H1 (cell line): ENCODE data around the gene PLEKHG5. TPM values are rescaled to one million over a fixed set of nuclear protein-coding genes. Genes with fewer than 3 reads are reported as not detected.
A peak's percentile ranks its signal among the peaks of the same experiment; 100 is the strongest.

Experiments used
- CTCF ChIA-PET: fragments of 300-600 bp; sonication (Branson Sonifier 250); formaldehyde crosslinking; loops from one replicate; lab custom pipeline; 2021; ENCODE audit not compliant: partially characterized antibody; lab: Charles Lee
- POLR2A ChIA-PET: fragments of 300-600 bp; sonication (Branson Sonifier 250); formaldehyde crosslinking; loops from one replicate; lab custom pipeline; 2021; ENCODE audit warnings: inconsistent platforms; ENCODE audit not compliant: partially characterized antibody; lab: Charles Lee
- DNase-seq, 2 experiments: peaks; one replicate each; pipeline versions ENCODE4 v3.0.0 to v3.0.0-alpha.2; 2010 to 2022; ENCODE audit warnings: low spot score in 2 of 2, low read depth in 1 of 2, mixed read lengths in 1 of 2
- FAIRE-seq: peaks from 2 replicates; lab custom pipeline; 2011; peaks lifted over from hg19 to GRCh38; lab: Jason Lieb, UNC
- H2AFZ ChIP-seq: 2 replicates; pipeline ENCODE4 v1.8.1; 2012; ENCODE audit warnings: low read length, inconsistent platforms
- H2AK5ac ChIP-seq: 2 replicates; pipeline ENCODE4 v1.6.1; 2013; ENCODE audit warnings: low read depth, low read length
- H2BK120ac ChIP-seq: replicated peaks from 2 replicates; pipeline ENCODE3; 2013; ENCODE audit warnings: low read depth, low read length, inconsistent platforms
- H2BK12ac ChIP-seq: 2 replicates; pipeline ENCODE4 v1.6.1; 2013; ENCODE audit warnings: low read depth, low read length
- H2BK15ac ChIP-seq: 2 replicates; pipeline ENCODE4 v1.6.1; 2013; ENCODE audit warnings: low read length
- H2BK20ac ChIP-seq: 2 replicates; pipeline ENCODE4 v1.6.1; 2013; ENCODE audit warnings: low read length
- H2BK5ac ChIP-seq: 2 replicates; pipeline ENCODE4 v1.6.1; 2013; ENCODE audit warnings: low read depth, low read length
- H3K14ac ChIP-seq: 2 replicates; pipeline ENCODE4 v1.6.1; 2013; ENCODE audit warnings: inconsistent platforms; ENCODE audit not compliant: insufficient read length
- H3K18ac ChIP-seq: 2 replicates; pipeline ENCODE4 v1.6.1; 2013; ENCODE audit warnings: low read length; ENCODE audit errors: extremely low read depth
- H3K23ac ChIP-seq: 2 replicates; pipeline ENCODE4 v1.6.1; 2013; ENCODE audit warnings: inconsistent platforms; ENCODE audit not compliant: insufficient read length
- H3K23me2 ChIP-seq: 2 replicates; pipeline ENCODE4 v1.6.1; 2013; ENCODE audit warnings: low read depth, low read length
- H3K27ac ChIP-seq: 2 replicates; pipeline ENCODE4 v1.6.1; 2011; ENCODE audit warnings: low read depth, low read length, inconsistent platforms
- H3K27me3 ChIP-seq, 4 experiments: replicated peaks in 1 of 4; 1 replicate in 1 of 4; 2 replicates in 3 of 4; pipeline versions ENCODE4 v1.6.1 to v1.8.1; 2011 to 2013; ENCODE audit warnings: low read length in 3 of 4, mild to moderate bottlenecking in 3 of 4, inconsistent platforms in 2 of 4, mixed read lengths in 2 of 4, moderate library complexity in 1 of 4; ENCODE audit not compliant: control insufficient read depth in 3 of 4, insufficient read depth in 3 of 4; ENCODE audit errors: extremely low read depth in 1 of 4
- H3K36me3 ChIP-seq, 4 experiments: 2 replicates each; pipeline versions ENCODE4 v1.6.1 to v1.8.1; 2011 to 2013; ENCODE audit warnings: mild to moderate bottlenecking in 4 of 4, low read length in 3 of 4, moderate library complexity in 2 of 4, control low read depth in 1 of 4, inconsistent platforms in 1 of 4; ENCODE audit not compliant: insufficient read depth in 4 of 4, control insufficient read depth in 2 of 4
- H3K4ac ChIP-seq: replicated peaks from 2 replicates; pipeline ENCODE3; 2013; ENCODE audit warnings: low read length, low read depth, mixed read lengths, inconsistent platforms; ENCODE audit not compliant: insufficient read length
- H3K4me1 ChIP-seq, 4 experiments: replicated peaks in 1 of 4; 1 replicate in 1 of 4; 2 replicates in 3 of 4; pipeline versions ENCODE4 v1.6.1 to v1.8.1; 2011 to 2013; ENCODE audit warnings: low read length in 3 of 4, inconsistent platforms in 2 of 4, mixed read lengths in 1 of 4; ENCODE audit not compliant: insufficient read depth in 4 of 4, control insufficient read depth in 3 of 4
- H3K4me2 ChIP-seq, 2 experiments: 2 replicates each; pipeline versions ENCODE4 v1.6.1 to v1.8.1; 2011 to 2013; ENCODE audit warnings: low read depth in 2 of 2, low read length in 2 of 2, control low read depth in 1 of 2, inconsistent platforms in 1 of 2, mild to moderate bottlenecking in 1 of 2; ENCODE audit not compliant: insufficient read depth in 1 of 2
- H3K4me3 ChIP-seq, 4 experiments: fragments of 200-600, 300-600 bp in 1 of 4; sonication (generic), shearing (Covaris generic), sonication (Bioruptor Twin) in 1 of 4; 2 replicates each; pipeline versions ENCODE4 v1.5.1 to v1.8.1; 2011 to 2016; ENCODE audit warnings: low read length in 4 of 4, low read depth in 3 of 4, control low read depth in 2 of 4, inconsistent platforms in 2 of 4, mild to moderate bottlenecking in 2 of 4, mixed read lengths in 1 of 4, moderate library complexity in 1 of 4; ENCODE audit not compliant: insufficient read depth in 2 of 4; ENCODE audit errors: extremely low read depth in 1 of 4
- H3K56ac ChIP-seq: replicated peaks from 2 replicates; pipeline ENCODE3; 2013; ENCODE audit warnings: low read depth, mild to moderate bottlenecking, mixed read lengths, low read length, inconsistent platforms; ENCODE audit not compliant: insufficient read length
- H3K79me1 ChIP-seq: 2 replicates; pipeline ENCODE4 v1.6.1; 2013; ENCODE audit warnings: low read depth, low read length, control low read depth
- H3K79me2 ChIP-seq, 2 experiments: 2 replicates each; pipeline versions ENCODE4 v1.6.1 to v1.8.1; 2012 to 2013; ENCODE audit warnings: low read length in 2 of 2, mild to moderate bottlenecking in 2 of 2, inconsistent platforms in 1 of 2; ENCODE audit not compliant: insufficient read depth in 2 of 2, control insufficient read depth in 1 of 2
- H3K9ac ChIP-seq, 4 experiments: replicated peaks in 1 of 4; 1 replicate in 1 of 4; 2 replicates in 3 of 4; pipeline versions ENCODE4 v1.6.1 to v1.8.1; 2011 to 2013; ENCODE audit warnings: low read depth in 3 of 4, low read length in 3 of 4, control low read depth in 2 of 4, mild to moderate bottlenecking in 2 of 4, moderate library complexity in 2 of 4, inconsistent platforms in 1 of 4; ENCODE audit errors: extremely low read depth in 1 of 4
- H3K9me3 ChIP-seq, 2 experiments: 2 replicates each; pipeline versions ENCODE4 v1.6.1 to v1.8.1; 2012 to 2013; ENCODE audit warnings: mild to moderate bottlenecking in 2 of 2, moderate library complexity in 2 of 2, control low read depth in 1 of 2, inconsistent platforms in 1 of 2, low read depth in 1 of 2, low read length in 1 of 2, mixed read lengths in 1 of 2; ENCODE audit not compliant: insufficient read depth in 2 of 2
- H4K20me1 ChIP-seq, 2 experiments: replicated peaks in 1 of 2; 2 replicates each; pipeline versions ENCODE3 to v1.8.1; 2011 to 2013; ENCODE audit warnings: inconsistent platforms in 2 of 2, low read length in 2 of 2, mild to moderate bottlenecking in 1 of 2; ENCODE audit not compliant: insufficient read depth in 2 of 2, control insufficient read depth in 1 of 2
- H4K5ac ChIP-seq: 2 replicates; pipeline ENCODE4 v1.6.1; 2013; ENCODE audit warnings: low read length, low read depth, mixed read lengths, inconsistent platforms; ENCODE audit not compliant: insufficient read length
- H4K8ac ChIP-seq: 2 replicates; pipeline ENCODE4 v1.8.0; 2013; ENCODE audit warnings: mild to moderate bottlenecking, moderate library complexity, low read length, inconsistent platforms; ENCODE audit not compliant: insufficient read depth; ENCODE audit errors: extremely low read depth
- H4K91ac ChIP-seq: replicated peaks from 2 replicates; pipeline ENCODE3; 2013; ENCODE audit warnings: low read length, mixed read lengths, inconsistent platforms; ENCODE audit not compliant: insufficient read length
- CBX8 ChIP-seq: fragments of 300-800, 300-1000 bp; sonication (generic); IDR thresholded peaks from 2 replicates; pipeline ENCODE4 v1.7.1; 2016; ENCODE audit warnings: low read depth, low read length, borderline replicate concordance
- POU5F1 ChIP-seq: IDR thresholded peaks from 2 replicates; pipeline ENCODE4 v1.6.1; 2011; ENCODE audit warnings: low read depth, mild to moderate bottlenecking, low read length, moderate library complexity
- WGBS, 2 experiments: shearing (Covaris generic) in 1 of 2; methylation state at CpG; one replicate each; pipeline versions ENCODE4 v1.1.6 to v1.1.7; 2013 to 2015; ENCODE audit warnings: low lambda C conversion rate in 2 of 2, mixed read lengths in 2 of 2, inconsistent platforms in 1 of 2, low coverage in 1 of 2, missing lambda C conversion rate in 1 of 2; ENCODE audit not compliant: insufficient replicate concordance in 2 of 2, insufficient coverage in 1 of 2, insufficient read length in 1 of 2; ENCODE audit errors: extremely low coverage in 1 of 2, missing lambda C conversion rate in 1 of 2; 5-methylcytosine and 5-hydroxymethylcytosine counted together
- polyA plus RNA-seq, 7 experiments: library from polyadenylated mRNA; depleted of rRNA in 3 of 7; stranded (reverse) in 5 of 7; unstranded in 2 of 7; fragments of >200 nt in 5 of 7; fragments of 200-250 nt in 2 of 7; gene quantifications; 1 replicate in 5 of 7; 2 replicates in 1 of 7; 4 replicates in 1 of 7; pipeline versions ENCODE4 v1.2.1 to v1.2.3, GENCODE V29; 2011 to 2013; ENCODE audit warnings: missing spikeins in 2 of 7, mixed read lengths in 2 of 7
- total RNA-seq: library from RNA; stranded (reverse); fragmentation: NEBNext Ultra II Directional; extraction: Animal tissue kit (Norgen Biotek cat#: 25700); gene quantifications from 2 replicates; pipeline ENCODE4 v1.2.1, GENCODE V29; 2021

Gene PLEKHG5
- total and polyA plus RNA-seq, 2 of the 8 experiments (the other 6 are each of a cell fraction or from before 2014, with no cell fraction given): 10.4 to 13.8 TPM

- Histone ChIP-seq H2BK20ac (no peak overlapping the region), H3K36me3 (no peaks in the 10 kb centered on the region), H2BK12ac (peak overlapping the region; percentile 55; the same call in 1 of the 2 replicates), H3K4me3 (peak overlapping the region in 3 of 4 experiments; percentile 37 to 82 (median 57); a peak in 5 of 8 replicates), H3K23me2 (peaks cover 17% of the 10 kb centered on the region; the same call in 1 of the 2 replicates), H4K20me1 (peaks cover 4% of the 10 kb centered on the region in 2 experiments), H3K27ac (no peak overlapping the region), H3K23ac (no peak overlapping the region), H3K18ac (no peak overlapping the region; the same call in 1 of the 2 replicates), H3K4me1 (peaks cover 0 to 37% (median 23%) of the 10 kb centered on the region in 4 experiments; a peak in 6 of 7 replicates), H2AFZ (no peak overlapping the region), H4K91ac (no peak overlapping the region), H3K27me3 (peaks cover 0 to 31% (median 20%) of the 10 kb centered on the region in 4 experiments; a peak in 5 of 7 replicates), H3K9me3 (no peaks in the 10 kb centered on the region), H2BK5ac (no peak overlapping the region), H2AK5ac (peak overlapping the region; percentile 59; the same call in 1 of the 2 replicates), H3K56ac (no peak overlapping the region), H3K4ac (no peak overlapping the region), H3K9ac (no peak overlapping the region), H3K79me1 (no peaks in the 10 kb centered on the region; the same call in 1 of the 2 replicates), H4K5ac (no peak overlapping the region), H2BK15ac (peak overlapping the region; percentile 89; the same call in 1 of the 2 replicates), H3K4me2 (peak overlapping the region; percentile 87 to 97), H2BK120ac (no peak overlapping the region), H4K8ac (no peak overlapping the region), H3K14ac (no peak overlapping the region), H3K79me2 (no peaks in the 10 kb centered on the region)
- DNase-seq: no peak
- ChIA-PET POLR2A (interaction anchor here (0.8 to 1.3 kb wide), 6 partner anchors 8 to 111 kb away, joined by 3 to 4 read pairs (median 4); partner anchors contain the start of gene NOL9), CTCF (interaction anchor here (1.0 to 7.5 kb wide), 6 partner anchors 9 to 58 kb away, joined by 4 to 60 read pairs (median 6); no protein-coding TSS in a partner anchor)
- peak; percentile 78; the same call in 1 of the 2 replicates for TF ChIP-seq POU5F1
- TF ChIP-seq CBX8: no peak
- 76% methylated on average over 14 of the region's 14 CpGs; no CpG with 5 or more reads in 1 of the 2 experiments for WGBS, 2 experiments
- FAIRE-seq: no peak
Measured at GRCh38 chr1:6495540-6496364, 4.3 kb upstream of the PLEKHG5 start.
